Liver (tissue), 9 donors: ENCODE data around the gene PIP5K1C. TPM values are rescaled to one million over a fixed set of nuclear protein-coding genes. Genes with fewer than 3 reads are reported as not detected.

Experiments used
- DNase-seq: peaks from one replicate; pipeline ENCODE4 v3.0.0-alpha.2; 2017; ENCODE audit warnings: low spot score
- H3K27ac ChIP-seq, 2 donors: one replicate each; pipeline ENCODE4 v1.7.0; 2013; ENCODE audit warnings: inconsistent platforms in 2 of 2, low read length in 2 of 2, control low read depth in 1 of 2, low read depth in 1 of 2, mild to moderate bottlenecking in 1 of 2
- H3K27me3 ChIP-seq, 4 donors: one replicate each; pipeline versions ENCODE4 v1.6.1 to v1.7.0; 2013; ENCODE audit warnings: low read length in 3 of 4, inconsistent platforms in 1 of 4, mild to moderate bottlenecking in 1 of 4, moderate library complexity in 1 of 4; ENCODE audit not compliant: control insufficient read depth in 4 of 4, insufficient read depth in 4 of 4
- H3K36me3 ChIP-seq, 4 donors: one replicate each; pipeline versions ENCODE4 v1.6.1 to v1.7.0; 2013; ENCODE audit warnings: low read length in 3 of 4, mild to moderate bottlenecking in 3 of 4, low read depth in 1 of 4, moderate library complexity in 1 of 4; ENCODE audit not compliant: control insufficient read depth in 4 of 4, insufficient read depth in 3 of 4
- H3K4me1 ChIP-seq, 4 donors: one replicate each; pipeline versions ENCODE4 v1.6.1 to v1.7.0; 2013; ENCODE audit warnings: low read length in 3 of 4, mild to moderate bottlenecking in 3 of 4, moderate library complexity in 1 of 4; ENCODE audit not compliant: control insufficient read depth in 4 of 4, insufficient read depth in 4 of 4
- H3K4me3 ChIP-seq, 3 donors: one replicate each; pipeline versions ENCODE4 v1.6.1 to v1.7.0; 2013; ENCODE audit warnings: low read length in 3 of 3, control low read depth in 1 of 3, low read depth in 1 of 3, mild to moderate bottlenecking in 1 of 3
- H3K9ac ChIP-seq, 2 donors: one replicate each; pipeline ENCODE4 v1.7.0; 2013; ENCODE audit warnings: low read length in 2 of 2, mild to moderate bottlenecking in 2 of 2, moderate library complexity in 2 of 2, control low read depth in 1 of 2, low read depth in 1 of 2
- H3K9me3 ChIP-seq, 4 donors: one replicate each; pipeline versions ENCODE4 v1.6.1 to v1.7.0; 2013; ENCODE audit warnings: low read length in 3 of 4; ENCODE audit not compliant: control insufficient read depth in 4 of 4
- ATF3 ChIP-seq: IDR thresholded peaks from 2 replicates; pipeline ENCODE4 v1.6.1; 2016; ENCODE audit warnings: antibody characterized with exemption
- EGR1 ChIP-seq, 2 donors: IDR thresholded peaks; 2 replicates each; pipeline ENCODE4 v1.6.1; 2016 to 2018; ENCODE audit warnings: antibody characterized with exemption in 2 of 2, low read depth in 2 of 2
- FOXA1 ChIP-seq: IDR thresholded peaks from 2 replicates; pipeline ENCODE4 v1.6.1; 2016; ENCODE audit warnings: antibody characterized with exemption
- GABPA ChIP-seq, 2 donors: IDR thresholded peaks in 1 of 2; conservative IDR thresholded peaks in 1 of 2; 2 replicates each; pipeline ENCODE4 v1.6.1; 2016; ENCODE audit warnings: antibody characterized with exemption in 2 of 2, mild to moderate bottlenecking in 1 of 2, moderate library complexity in 1 of 2
- HNF4A ChIP-seq, 2 donors: conservative IDR thresholded peaks; 2 replicates each; pipeline ENCODE4 v1.6.1; 2016; ENCODE audit warnings: antibody characterized with exemption in 2 of 2, mild to moderate bottlenecking in 2 of 2
- HNF4G ChIP-seq: IDR thresholded peaks from 2 replicates; pipeline ENCODE4 v1.6.1; 2016; ENCODE audit warnings: antibody characterized with exemption
- JUND ChIP-seq, 2 donors: IDR thresholded peaks; 2 replicates each; pipeline ENCODE4 v1.6.1; 2016; ENCODE audit warnings: antibody characterized with exemption in 2 of 2
- MAX ChIP-seq: IDR thresholded peaks from 2 replicates; pipeline ENCODE4 v1.6.1; 2016; ENCODE audit warnings: antibody characterized with exemption
- NR2F2 ChIP-seq: IDR thresholded peaks from 2 replicates; pipeline ENCODE4 v1.6.1; 2016; ENCODE audit warnings: antibody characterized with exemption
- RAD21 ChIP-seq, 2 donors: IDR thresholded peaks; 2 replicates each; pipeline ENCODE4 v1.6.1; 2016; ENCODE audit warnings: antibody characterized with exemption in 2 of 2, mild to moderate bottlenecking in 2 of 2
- RXRA ChIP-seq, 2 donors: IDR thresholded peaks; 2 replicates each; pipeline ENCODE4 v1.6.1; 2017 to 2018; ENCODE audit warnings: antibody characterized with exemption in 2 of 2, mild to moderate bottlenecking in 1 of 2
- SP1 ChIP-seq: IDR thresholded peaks from 2 replicates; pipeline ENCODE4 v1.6.1; 2018; ENCODE audit warnings: antibody characterized with exemption, mild to moderate bottlenecking
- TAF1 ChIP-seq: conservative IDR thresholded peaks from 2 replicates; pipeline ENCODE4 v1.6.1; 2016; ENCODE audit warnings: antibody characterized with exemption, mild to moderate bottlenecking
- YY1 ChIP-seq: IDR thresholded peaks from 2 replicates; pipeline ENCODE4 v1.6.1; 2016; ENCODE audit warnings: antibody characterized with exemption, mild to moderate bottlenecking
- ZBTB33 ChIP-seq: IDR thresholded peaks from 2 replicates; pipeline ENCODE4 v1.6.1; 2016; ENCODE audit warnings: antibody characterized with exemption
- WGBS: extraction: QIAGEN DNeasy Blood & Tissue Kit; methylation state at CpG from one replicate; pipeline ENCODE4 v1.1.7; 2013; 5-methylcytosine and 5-hydroxymethylcytosine counted together
- polyA plus RNA-seq, 2 donors: library from polyadenylated mRNA; stranded (reverse) in 1 of 2; unstranded in 1 of 2; fragments of 200-250 nt in 1 of 2; fragments of >200 nt in 1 of 2; fragmentation: Nextera tagmentation in 1 of 2; extraction: Ambion mirVana in 1 of 2; gene quantifications; one replicate each; pipeline versions ENCODE4 v1.2.1 to v1.2.3, GENCODE V29; 2013 to 2015
- total RNA-seq, 2 donors: library from RNA; depleted of rRNA; stranded (reverse); fragments of >200 nt; gene quantifications; one replicate each; pipeline ENCODE4 v1.2.3, GENCODE V29; 2014
- TF ChIP-seq, protein P1 (sequence below): fragments of 150-350 bp; IDR thresholded peaks from 2 replicates; pipeline ENCODE4 v1.5.1; 2017; ENCODE audit warnings: improper control_type of control experiment, low read depth, low read length; ENCODE audit not compliant: missing input control
- donor health status: healthy.
- donor health status: healthy.
- donor health status: healthy.
- donor health status: healthy.
- donor health status: healthy.

The PIP5K1C gene
- total and polyA plus RNA-seq, 4 donors: 1.8 to 7.4 (median 6.0) TPM

DNA sequence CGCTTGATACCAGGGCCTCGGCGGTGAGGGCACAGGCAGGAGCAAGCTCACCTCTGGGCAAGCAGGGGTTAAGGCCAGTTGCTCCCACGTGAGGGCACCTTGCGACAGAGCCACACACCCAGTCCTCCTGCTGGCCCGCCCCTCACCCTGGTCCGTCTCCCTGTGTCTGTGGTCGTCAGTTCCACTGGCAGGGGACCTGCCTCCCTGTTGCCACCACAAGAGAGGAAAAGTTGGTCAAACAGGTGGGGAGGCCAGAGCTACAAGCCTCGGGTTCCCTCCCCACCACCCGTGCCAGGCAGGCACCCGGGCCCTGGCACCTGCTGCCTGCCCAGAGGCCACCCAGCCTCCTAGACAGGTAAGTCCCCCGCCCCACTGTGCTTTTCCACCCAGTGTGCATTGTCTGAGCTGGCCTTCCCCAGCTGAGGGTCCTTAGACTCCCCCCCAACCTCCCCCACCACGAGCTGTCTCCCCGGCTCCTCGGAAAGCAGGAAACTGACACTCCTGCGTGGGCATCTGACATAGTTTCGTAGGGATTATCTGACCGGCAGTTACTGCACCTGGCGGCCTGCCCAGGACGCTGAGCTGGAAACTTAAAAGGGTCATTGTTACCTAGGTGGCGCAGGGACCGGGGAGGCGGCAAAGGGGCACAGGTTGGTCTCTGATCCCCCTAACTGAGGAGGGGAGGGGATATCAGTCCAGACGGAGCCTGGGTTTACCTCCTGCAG is 8.1 kb upstream of the PIP5K1C start, which contains the start of gene TJP3:
Gene TJP3, plus strand, starts transcription at position 178 of the 725 bp plus-strand sequence. CDS start 20,049 bp downstream, outside the sequence.
- Histone ChIP-seq H3K27me3 (no peaks in the 10 kb centered on the region), H3K9me3 (no peaks in the 10 kb centered on the region), H3K27ac (peak within 1 kb of the TSS; percentile 90 to 95), H3K4me3 (peak within 1 kb of the TSS; percentile 33 to 76 (median 75)), H3K9ac (peak within 1 kb of the TSS; percentile 34 to 35), H3K36me3 (no peaks in the 10 kb centered on the region), H3K4me1 (peaks cover 8 to 40% (median 26%) of the 10 kb centered on the region in 4 donors)
- WGBS: 16% methylated on average over 24 of the region's 24 CpGs
- TF ChIP-seq RXRA (IDR thresholded peaks at IDR 0.05) (peak; percentile 15 to 31), ATF3 (no peak), YY1 (peak; percentile 24), MAX (no peak), FOXA1 (no peak), HNF4A (conservative IDR thresholded peaks at IDR 0.05) (peak; percentile 8 to 29), SP1 (no peak)
- DNase-seq: peak; percentile 65

DNA sequence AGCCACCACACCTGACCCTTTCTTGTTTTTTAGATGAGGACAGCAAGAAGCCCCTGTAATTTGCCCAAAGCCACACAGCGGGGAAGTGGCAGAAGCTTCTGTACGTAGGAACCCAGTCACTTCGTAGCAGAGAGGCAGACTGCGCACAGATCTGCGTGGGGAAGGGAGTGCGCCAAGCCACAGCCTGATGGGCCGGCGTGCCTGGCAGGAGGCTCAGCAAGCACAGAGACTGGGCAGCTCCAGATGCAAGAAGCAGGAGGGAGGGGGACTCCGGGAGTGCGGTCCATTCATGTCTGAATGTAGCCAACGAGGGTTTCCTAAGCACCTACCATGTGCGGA is 7.6 kb upstream of the PIP5K1C start:
- no peak for DNase-seq
- Histone ChIP-seq H3K27ac (peak overlapping the region; percentile 90 to 95), H3K36me3 (no peaks in the 10 kb centered on the region), H3K4me1 (peaks cover 8 to 35% (median 22%) of the 10 kb centered on the region in 4 donors), H3K27me3 (no peaks in the 10 kb centered on the region), H3K9me3 (no peaks in the 10 kb centered on the region), H3K9ac (no peak overlapping the region), H3K4me3 (peak overlapping the region; percentile 33 to 76 (median 75))
- WGBS: 43% methylated on average over 12 of the region's 12 CpGs
- TF ChIP-seq ATF3 (no peak), EGR1 (IDR thresholded peaks at IDR 0.05; ENCODE audit: low read depth in 2 of 2) (no peak), YY1 (no peak), NR2F2 (no peak), SP1 (no peak), RAD21 (IDR thresholded peaks at IDR 0.05) (no peak), HNF4G (no peak), TAF1 (no peak), GABPA (IDR thresholded peaks at IDR 0.05 in 1 of 2, conservative IDR thresholded peaks at IDR 0.05 in 1 of 2) (no peak), JUND (IDR thresholded peaks at IDR 0.05) (no peak), ZBTB33 (no peak)
- TF ChIP-seq, protein P1, sequence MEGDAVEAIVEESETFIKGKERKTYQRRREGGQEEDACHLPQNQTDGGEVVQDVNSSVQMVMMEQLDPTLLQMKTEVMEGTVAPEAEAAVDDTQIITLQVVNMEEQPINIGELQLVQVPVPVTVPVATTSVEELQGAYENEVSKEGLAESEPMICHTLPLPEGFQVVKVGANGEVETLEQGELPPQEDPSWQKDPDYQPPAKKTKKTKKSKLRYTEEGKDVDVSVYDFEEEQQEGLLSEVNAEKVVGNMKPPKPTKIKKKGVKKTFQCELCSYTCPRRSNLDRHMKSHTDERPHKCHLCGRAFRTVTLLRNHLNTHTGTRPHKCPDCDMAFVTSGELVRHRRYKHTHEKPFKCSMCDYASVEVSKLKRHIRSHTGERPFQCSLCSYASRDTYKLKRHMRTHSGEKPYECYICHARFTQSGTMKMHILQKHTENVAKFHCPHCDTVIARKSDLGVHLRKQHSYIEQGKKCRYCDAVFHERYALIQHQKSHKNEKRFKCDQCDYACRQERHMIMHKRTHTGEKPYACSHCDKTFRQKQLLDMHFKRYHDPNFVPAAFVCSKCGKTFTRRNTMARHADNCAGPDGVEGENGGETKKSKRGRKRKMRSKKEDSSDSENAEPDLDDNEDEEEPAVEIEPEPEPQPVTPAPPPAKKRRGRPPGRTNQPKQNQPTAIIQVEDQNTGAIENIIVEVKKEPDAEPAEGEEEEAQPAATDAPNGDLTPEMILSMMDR: no peak
